HepG2 (cell line): ENCODE data around the gene CLPTM1L. TPM values are rescaled to one million over a fixed set of nuclear protein-coding genes. Genes with fewer than 3 reads are reported as not detected.
A peak's percentile ranks its signal among the peaks of the same experiment; 100 is the strongest.

ENCODE experiments used
- DRAP1 ChIP-seq: IDR thresholded peaks from 2 replicates; pipeline ENCODE4 v1.6.1; 2016; ENCODE audit warnings: missing genetic modification reagents, missing compliant biosample characterization
- HIC2 ChIP-seq: sonication (generic); formaldehyde crosslinking; IDR thresholded peaks from 2 replicates; pipeline ENCODE4 v1.9.0; 2022; ENCODE audit warnings: low read depth, missing genetic modification reagents
- HNRNPLL ChIP-seq: fragments of 200-400 bp; formaldehyde crosslinking; IDR thresholded peaks from 2 replicates; pipeline ENCODE4 v1.6.1; 2017; ENCODE audit warnings: mild to moderate bottlenecking, low read depth, low read length; ENCODE audit not compliant: poor library complexity, severe bottlenecking
- PITX1 ChIP-seq: sonication (generic); formaldehyde crosslinking; IDR thresholded peaks from 2 replicates; pipeline ENCODE4 v1.5.1; 2020; ENCODE audit warnings: mild to moderate bottlenecking, missing genetic modification reagents
- SAP130 ChIP-seq: IDR thresholded peaks from 2 replicates; pipeline ENCODE4 v1.6.1; 2016; ENCODE audit warnings: low read depth
- SKIL ChIP-seq: sonication (generic); formaldehyde crosslinking; IDR thresholded peaks from 2 replicates; pipeline ENCODE4 v1.8.0; 2022; ENCODE audit warnings: missing genetic modification reagents, mild to moderate bottlenecking, moderate library complexity, borderline replicate concordance
- TP53 ChIP-seq: sonication (generic); formaldehyde crosslinking; conservative IDR thresholded peaks from 2 replicates; pipeline ENCODE4 v1.4.0; 2020; ENCODE audit warnings: missing genetic modification reagents
- ZBTB3 ChIP-seq: sonication (generic); formaldehyde crosslinking; IDR thresholded peaks from 2 replicates; pipeline ENCODE4 v1.4.0; 2020; ENCODE audit warnings: low read depth, mild to moderate bottlenecking, moderate library complexity, missing genetic modification reagents, borderline replicate concordance
- ZNF280D ChIP-seq: sonication (generic); formaldehyde crosslinking; IDR thresholded peaks from 2 replicates; pipeline ENCODE4 v1.5.1; 2020; ENCODE audit warnings: mild to moderate bottlenecking, missing genetic modification reagents
- ZNF512B ChIP-seq: sonication (generic); formaldehyde crosslinking; IDR thresholded peaks from 2 replicates; pipeline ENCODE4 v1.5.1; 2020; ENCODE audit warnings: missing genetic modification reagents, mild to moderate bottlenecking, borderline replicate concordance
- ZNF607 ChIP-seq: sonication (generic); formaldehyde crosslinking; IDR thresholded peaks from 2 replicates; pipeline ENCODE4 v1.5.1; 2020; ENCODE audit warnings: missing genetic modification reagents, mild to moderate bottlenecking, borderline replicate concordance
- ZNF777 ChIP-seq: sonication (generic); formaldehyde crosslinking; IDR thresholded peaks from 2 replicates; pipeline ENCODE4 v1.4.0; 2020; ENCODE audit warnings: missing genetic modification reagents
- ZNF879 ChIP-seq: sonication (generic); formaldehyde crosslinking; IDR thresholded peaks from 2 replicates; pipeline ENCODE4 v1.8.1; 2023; ENCODE audit warnings: missing genetic modification reagents
- ZXDC ChIP-seq: sonication (generic); formaldehyde crosslinking; IDR thresholded peaks from 2 replicates; pipeline ENCODE4 v1.5.0; 2020; ENCODE audit warnings: mild to moderate bottlenecking, missing genetic modification reagents
- polyA plus RNA-seq, 8 experiments: library from polyadenylated mRNA; depleted of rRNA in 3 of 8; stranded (reverse) in 7 of 8; unstranded in 1 of 8; fragments of >200 nt; fragmentation: Illumina TruSeq in 4 of 8; extraction: Trizol in 4 of 8; gene quantifications; 2 replicates each; pipeline versions ENCODE4 v1.2.1 to v1.2.3, GENCODE V29; 2011 to 2016; ENCODE audit warnings: low read depth in 4 of 8, missing spikeins in 1 of 8, mixed read lengths in 1 of 8; ENCODE audit not compliant: insufficient read depth in 1 of 8
- total RNA-seq, 5 experiments: library from RNA; depleted of rRNA; stranded (reverse); fragments of >200 nt; fragmentation: Illumina TruSeq; extraction: Trizol; gene quantifications; 2 replicates each; pipeline ENCODE4 v1.2.3, GENCODE V29; 2016; ENCODE audit warnings: low read depth in 1 of 5

Gene CLPTM1L
- total and polyA plus RNA-seq, 2 of the 13 experiments (the other 11 are each of a cell fraction or from before 2014, with no cell fraction given), result 80.3 to 124 TPM

GRCh38 chr5:1386274-1386717 is 41.4 kb upstream of the CLPTM1L start (continued):
- TF ChIP-seq ZNF280D (CRISPR knock-in tag) (no peak), ZNF607 (no peak), DRAP1 (CRISPR knock-in tag) (no peak), ZNF879 (CRISPR knock-in tag) (no peak), ZNF512B (CRISPR knock-in tag) (0 out of 2 replicates have a peak, but pooled peaks have one; percentile 14), SKIL (CRISPR knock-in tag) (0 out of 2 replicates have a peak, but pooled peaks have one; percentile 11), PITX1 (CRISPR knock-in tag) (no peak), TP53 (no peak), HIC2 (CRISPR knock-in tag) (no peak), SAP130 (CRISPR knock-in tag) (no peak), HNRNPLL (peak; percentile 40), ZNF777 (CRISPR knock-in tag) (peak; percentile 29; the same call in 1 of the 2 replicates), ZBTB3 (no peak), ZXDC (0 out of 2 replicates have a peak, but pooled peaks have one; percentile 8)
